H9 (cell line): ENCODE data around the gene CPAMD8. TPM values are rescaled to one million over a fixed set of nuclear protein-coding genes. Genes with fewer than 3 reads are reported as not detected.

Experiments used
- DNase-seq: peaks from one replicate; pipeline ENCODE4 v3.0.0-alpha.2; 2017
- H2AFZ ChIP-seq: one replicate; pipeline ENCODE4 v1.6.1; 2013; ENCODE audit warnings: mild to moderate bottlenecking, low read length, control low read depth, moderate library complexity
- H2AK5ac ChIP-seq: 2 replicates; pipeline ENCODE4 v1.6.1; 2013; ENCODE audit warnings: low read length, control low read depth, mixed read lengths; ENCODE audit not compliant: insufficient read length
- H2BK120ac ChIP-seq: one replicate; pipeline ENCODE4 v1.6.1; 2013; ENCODE audit warnings: low read depth, mild to moderate bottlenecking, low read length, control low read depth, inconsistent platforms; ENCODE audit not compliant: poor library complexity, severe bottlenecking
- H2BK12ac ChIP-seq: 2 replicates; pipeline ENCODE4 v1.6.1; 2013; ENCODE audit warnings: low read length, control low read depth, mixed read lengths, low read depth; ENCODE audit not compliant: insufficient read length
- H2BK15ac ChIP-seq: 2 replicates; pipeline ENCODE4 v1.6.1; 2013; ENCODE audit warnings: low read depth, low read length, control low read depth
- H2BK20ac ChIP-seq: one replicate; pipeline ENCODE4 v1.6.1; 2013; ENCODE audit warnings: low read depth, mild to moderate bottlenecking, low read length, control low read depth, inconsistent platforms; ENCODE audit not compliant: poor library complexity, severe bottlenecking
- H2BK5ac ChIP-seq: 2 replicates; pipeline ENCODE4 v1.6.1; 2013; ENCODE audit warnings: low read length, control low read depth, mixed read lengths; ENCODE audit not compliant: insufficient read length
- H3K14ac ChIP-seq: 2 replicates; pipeline ENCODE4 v1.6.1; 2013; ENCODE audit warnings: low read length, control low read depth; ENCODE audit not compliant: insufficient read depth
- H3K18ac ChIP-seq: 2 replicates; pipeline ENCODE4 v1.6.1; 2013; ENCODE audit warnings: low read depth, mild to moderate bottlenecking, mixed read lengths, low read length, control low read depth; ENCODE audit not compliant: insufficient read length
- H3K23ac ChIP-seq: 2 replicates; pipeline ENCODE4 v1.6.1; 2013; ENCODE audit warnings: low read length, control low read depth, mixed read lengths, low read depth; ENCODE audit not compliant: insufficient read length
- H3K23me2 ChIP-seq: 2 replicates; pipeline ENCODE4 v1.6.1; 2013; ENCODE audit warnings: low read depth, mild to moderate bottlenecking, mixed read lengths, low read length, control low read depth; ENCODE audit not compliant: insufficient read length, poor library complexity, severe bottlenecking
- H3K27ac ChIP-seq: 2 replicates; pipeline ENCODE4 v1.5.1; 2013; ENCODE audit warnings: low read length, control low read depth, mixed read lengths, low read depth; ENCODE audit not compliant: insufficient read length
- H3K27me3 ChIP-seq: 2 replicates; pipeline ENCODE4 v1.6.1; 2013; ENCODE audit warnings: low read length, control low read depth, inconsistent platforms; ENCODE audit not compliant: insufficient read depth
- H3K4ac ChIP-seq: 2 replicates; pipeline ENCODE4 v1.6.1; 2013; ENCODE audit warnings: low read depth, mild to moderate bottlenecking, control low read depth, inconsistent platforms, low read length, moderate library complexity
- H3K4me1 ChIP-seq: 2 replicates; pipeline ENCODE4 v1.6.1; 2013; ENCODE audit warnings: low read length, control low read depth, inconsistent platforms; ENCODE audit not compliant: insufficient read depth
- H3K4me2 ChIP-seq: 2 replicates; pipeline ENCODE4 v1.6.1; 2013; ENCODE audit warnings: low read length, control low read depth, mixed read lengths; ENCODE audit not compliant: insufficient read length, insufficient read depth
- H3K56ac ChIP-seq: 2 replicates; pipeline ENCODE4 v1.6.1; 2013; ENCODE audit warnings: low read depth, mild to moderate bottlenecking, mixed read lengths, low read length, control low read depth; ENCODE audit not compliant: insufficient read length
- H3K79me1 ChIP-seq: 2 replicates; pipeline ENCODE4 v1.6.1; 2013; ENCODE audit warnings: low read depth, mild to moderate bottlenecking, moderate library complexity, low read length, control low read depth, inconsistent platforms; ENCODE audit not compliant: insufficient read depth, poor library complexity, severe bottlenecking
- H3K79me2 ChIP-seq: 2 replicates; pipeline ENCODE4 v1.6.1; 2013; ENCODE audit warnings: low read length, control low read depth, inconsistent platforms; ENCODE audit not compliant: insufficient read depth
- H3K9ac ChIP-seq: 2 replicates; pipeline ENCODE4 v1.6.1; 2013; ENCODE audit warnings: low read length, control low read depth, mixed read lengths; ENCODE audit not compliant: insufficient read length; ENCODE audit errors: extremely low read depth
- H3K9me3 ChIP-seq: one replicate; pipeline ENCODE4 v1.6.1; 2013; ENCODE audit warnings: low read depth, low read length, inconsistent platforms; ENCODE audit not compliant: control insufficient read depth
- H3T11ph ChIP-seq: one replicate; pipeline ENCODE4 v1.6.1; 2013; ENCODE audit warnings: mild to moderate bottlenecking, low read length, control low read depth, inconsistent platforms
- H4K20me1 ChIP-seq: one replicate; pipeline ENCODE4 v1.6.1; 2013; ENCODE audit not compliant: control insufficient read depth, insufficient read length, insufficient read depth
- H4K5ac ChIP-seq: 2 replicates; pipeline ENCODE4 v1.6.1; 2013; ENCODE audit warnings: low read depth, mild to moderate bottlenecking, mixed read lengths, low read length, control low read depth; ENCODE audit not compliant: insufficient read length
- H4K8ac ChIP-seq: replicated peaks from 2 replicates; pipeline ENCODE4 v1.6.1; 2013; ENCODE audit warnings: low read length, control low read depth, mixed read lengths, low read depth; ENCODE audit not compliant: insufficient read length
- H4K91ac ChIP-seq: 2 replicates; pipeline ENCODE4 v1.6.1; 2013; ENCODE audit warnings: low read depth, mild to moderate bottlenecking, moderate library complexity, mixed read lengths, low read length, control low read depth; ENCODE audit not compliant: insufficient read length
- H3K27ac Mint-ChIP-seq, 3 experiments: 2 replicates in 2 of 3; 3 replicates in 1 of 3; pipeline ENCODE4 v1.8.0; 2020 to 2021; ENCODE audit warnings: mixed read lengths in 3 of 3, mild to moderate bottlenecking in 1 of 3, moderate library complexity in 1 of 3
- H3K27me3 Mint-ChIP-seq: 2 replicates; pipeline ENCODE4 v1.8.0; 2021; ENCODE audit warnings: low read depth, mild to moderate bottlenecking, moderate library complexity, mixed read lengths
- H3K36me3 Mint-ChIP-seq, 3 experiments: 2 replicates in 2 of 3; 3 replicates in 1 of 3; pipeline ENCODE4 v1.8.0; 2020 to 2021; ENCODE audit warnings: low read depth in 3 of 3, mixed read lengths in 3 of 3; ENCODE audit not compliant: insufficient read depth in 1 of 3
- H3K4me1 Mint-ChIP-seq, 2 experiments: 2 replicates each; pipeline ENCODE4 v1.8.0; 2020; ENCODE audit warnings: mixed read lengths in 2 of 2
- H3K4me3 Mint-ChIP-seq, 2 experiments: 2 replicates in 1 of 2; 3 replicates in 1 of 2; pipeline ENCODE4 v1.8.0; 2020 to 2021; ENCODE audit warnings: mild to moderate bottlenecking in 2 of 2, mixed read lengths in 2 of 2, moderate library complexity in 1 of 2
- H3K9me3 Mint-ChIP-seq, 2 experiments: 2 replicates in 1 of 2; 3 replicates in 1 of 2; pipeline ENCODE4 v1.8.0; 2020; ENCODE audit warnings: mild to moderate bottlenecking in 2 of 2, mixed read lengths in 2 of 2, moderate library complexity in 1 of 2
- WGBS: extraction: QIAGEN DNeasy Blood & Tissue Kit; methylation state at CpG from one replicate; pipeline ENCODE4 v1.1.7; 2013; ENCODE audit warnings: missing lambda C conversion rate, low lambda C conversion rate, mixed read lengths; ENCODE audit not compliant: insufficient read length; ENCODE audit errors: extremely low coverage; 5-methylcytosine and 5-hydroxymethylcytosine counted together
- total RNA-seq: library from RNA; stranded (reverse); gene quantifications from 2 replicates; pipeline ENCODE4 v1.2.1, GENCODE V29; 2021
- TF ChIP-seq, protein P1 (sequence below): fragments of 200-600 bp; sonication (generic); conservative IDR thresholded peaks from 3 replicates; pipeline ENCODE4 v1.8.0; 2021; ENCODE audit warnings: antibody characterized with exemption, mild to moderate bottlenecking

Gene CPAMD8
- total RNA-seq, 1 experiment from 2014 or later = 12.0 TPM

DNA sequence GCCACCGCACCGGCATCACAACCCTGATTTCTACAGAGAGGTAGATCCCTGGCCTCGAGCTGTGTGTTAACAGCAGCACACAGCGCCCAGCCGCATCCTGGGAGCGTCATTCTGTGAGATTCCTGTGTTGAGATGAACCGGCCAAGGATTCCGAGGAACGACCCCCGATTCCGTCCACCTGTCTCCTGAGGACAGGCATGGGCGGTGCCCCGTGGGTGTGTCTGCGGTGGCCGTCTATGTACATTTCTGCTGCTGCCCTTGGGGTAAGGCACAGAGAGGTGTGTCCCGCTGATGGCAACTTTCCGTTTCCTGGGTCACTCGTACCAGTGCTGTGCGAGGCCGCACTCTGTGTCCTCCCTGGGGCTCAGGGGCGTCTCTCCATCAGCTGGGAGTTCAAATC is 153.9 kb downstream of the CPAMD8 start:
- H3K9me3 ChIP-seq = no peaks in the 10 kb centered on the region
- H3K4me2 ChIP-seq = no peak overlapping the region
- no peak overlapping the region for H2BK120ac ChIP-seq
- DNase-seq = no peak
- H3K18ac ChIP-seq = no peak overlapping the region
- H3K4ac ChIP-seq = no peak overlapping the region
- no peaks in the 10 kb centered on the region for H4K20me1 ChIP-seq
- no peak overlapping the region for H2AK5ac ChIP-seq
- H4K5ac ChIP-seq = no peak overlapping the region
- H3K4me3 Mint-ChIP-seq = no peak overlapping the region
- TF ChIP-seq, protein P1, sequence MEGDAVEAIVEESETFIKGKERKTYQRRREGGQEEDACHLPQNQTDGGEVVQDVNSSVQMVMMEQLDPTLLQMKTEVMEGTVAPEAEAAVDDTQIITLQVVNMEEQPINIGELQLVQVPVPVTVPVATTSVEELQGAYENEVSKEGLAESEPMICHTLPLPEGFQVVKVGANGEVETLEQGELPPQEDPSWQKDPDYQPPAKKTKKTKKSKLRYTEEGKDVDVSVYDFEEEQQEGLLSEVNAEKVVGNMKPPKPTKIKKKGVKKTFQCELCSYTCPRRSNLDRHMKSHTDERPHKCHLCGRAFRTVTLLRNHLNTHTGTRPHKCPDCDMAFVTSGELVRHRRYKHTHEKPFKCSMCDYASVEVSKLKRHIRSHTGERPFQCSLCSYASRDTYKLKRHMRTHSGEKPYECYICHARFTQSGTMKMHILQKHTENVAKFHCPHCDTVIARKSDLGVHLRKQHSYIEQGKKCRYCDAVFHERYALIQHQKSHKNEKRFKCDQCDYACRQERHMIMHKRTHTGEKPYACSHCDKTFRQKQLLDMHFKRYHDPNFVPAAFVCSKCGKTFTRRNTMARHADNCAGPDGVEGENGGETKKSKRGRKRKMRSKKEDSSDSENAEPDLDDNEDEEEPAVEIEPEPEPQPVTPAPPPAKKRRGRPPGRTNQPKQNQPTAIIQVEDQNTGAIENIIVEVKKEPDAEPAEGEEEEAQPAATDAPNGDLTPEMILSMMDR = no peak
- H3K56ac ChIP-seq = no peak overlapping the region
- no peak overlapping the region for H2AFZ ChIP-seq
- H3K14ac ChIP-seq = no peak overlapping the region
- no peaks in the 10 kb centered on the region for H3K27me3 Mint-ChIP-seq
- no peak overlapping the region for H3K9ac ChIP-seq
- H3K23ac ChIP-seq = no peak overlapping the region
- H3K79me2 ChIP-seq = peaks cover 5% of the 10 kb centered on the region; the same call in 1 of the 2 replicates
- H2BK5ac ChIP-seq = no peak overlapping the region
- H3K4me1 Mint-ChIP-seq = no peaks in the 10 kb centered on the region
- no CpG with 5 or more reads among the region's 21 CpGs for WGBS
- H3K4me1 ChIP-seq = no peaks in the 10 kb centered on the region
- no peak overlapping the region for H2BK15ac ChIP-seq
- no peak overlapping the region for H3T11ph ChIP-seq
- H3K36me3 Mint-ChIP-seq = peaks cover 45 to 80% (median 74%) of the 10 kb centered on the region in 3 experiments; a peak in 6 of 7 replicates
- peaks cover 0 to 7% of the 10 kb centered on the region in 2 experiments; a peak in 2 of 5 replicates for H3K9me3 Mint-ChIP-seq
- H3K27me3 ChIP-seq = no peaks in the 10 kb centered on the region
- no peak overlapping the region for H2BK12ac ChIP-seq
- H3K27ac ChIP-seq = no peak overlapping the region
- H3K23me2 ChIP-seq = no peaks in the 10 kb centered on the region
- H3K27ac Mint-ChIP-seq = no peak overlapping the region
- H4K91ac ChIP-seq = no peak overlapping the region
- no peak overlapping the region for H2BK20ac ChIP-seq
- H4K8ac ChIP-seq = no peak overlapping the region
- H3K79me1 ChIP-seq = peaks cover 2% of the 10 kb centered on the region
